Neuronal stem cell (in vitro differentiated cells): ENCODE data around the gene TPST1.

Experiments used
- DNase-seq: peaks from one replicate; pipeline ENCODE4 v3.0.0-alpha.2; 2013; ENCODE audit warnings: low spot score
- H2AFZ ChIP-seq: one replicate; pipeline ENCODE4 v1.6.1; 2013; ENCODE audit warnings: mild to moderate bottlenecking, low read length, inconsistent platforms
- H2AK5ac ChIP-seq: 2 replicates; pipeline ENCODE4 v1.6.1; 2013; ENCODE audit warnings: low read depth, mild to moderate bottlenecking, inconsistent platforms, low read length, moderate library complexity, mixed read lengths
- H2BK120ac ChIP-seq: 2 replicates; pipeline ENCODE4 v1.6.1; 2013; ENCODE audit warnings: low read depth, mild to moderate bottlenecking, inconsistent platforms, low read length, moderate library complexity, mixed read lengths
- H2BK12ac ChIP-seq: one replicate; pipeline ENCODE4 v1.6.1; 2013; ENCODE audit warnings: low read length, inconsistent platforms
- H2BK15ac ChIP-seq: 2 replicates; pipeline ENCODE4 v1.6.1; 2013; ENCODE audit warnings: mild to moderate bottlenecking, low read length, inconsistent platforms, mixed read lengths
- H2BK5ac ChIP-seq: one replicate; pipeline ENCODE4 v1.6.1; 2013; ENCODE audit warnings: inconsistent platforms, mild to moderate bottlenecking, low read length, moderate library complexity
- H3K14ac ChIP-seq: one replicate; pipeline ENCODE4 v1.6.1; 2013; ENCODE audit warnings: low read length, inconsistent platforms
- H3K18ac ChIP-seq: 2 replicates; pipeline ENCODE4 v1.6.1; 2013; ENCODE audit warnings: low read length, inconsistent platforms
- H3K23ac ChIP-seq: 2 replicates; pipeline ENCODE4 v1.6.1; 2013; ENCODE audit warnings: low read depth, mild to moderate bottlenecking, mixed read lengths, low read length, inconsistent platforms; ENCODE audit not compliant: poor library complexity
- H3K27ac ChIP-seq: replicated peaks from 3 replicates; pipeline ENCODE4 v1.5.1; 2013; ENCODE audit warnings: low read length, inconsistent platforms
- H3K27me3 ChIP-seq, 3 experiments: 2 replicates each; pipeline ENCODE4 v1.6.1; 2013; ENCODE audit warnings: low read length in 3 of 3, mild to moderate bottlenecking in 2 of 3, inconsistent platforms in 1 of 3, low read depth in 1 of 3, mixed read lengths in 1 of 3, moderate library complexity in 1 of 3; ENCODE audit not compliant: control insufficient read depth in 3 of 3, insufficient read depth in 3 of 3
- H3K36me3 ChIP-seq, 2 donors: replicated peaks in 1 of 2; 2 replicates each; pipeline ENCODE4 v1.6.1; 2013; ENCODE audit warnings: low read length in 2 of 2; ENCODE audit not compliant: control insufficient read depth in 2 of 2, insufficient read depth in 2 of 2
- H3K4ac ChIP-seq: 2 replicates; pipeline ENCODE4 v1.6.1; 2013; ENCODE audit warnings: inconsistent platforms, mild to moderate bottlenecking, low read length, moderate library complexity
- H3K4me1 ChIP-seq, 2 donors: 1 replicate in 1 of 2; 2 replicates in 1 of 2; pipeline ENCODE4 v1.6.1; 2013; ENCODE audit warnings: low read length in 2 of 2, low read depth in 1 of 2; ENCODE audit not compliant: control insufficient read depth in 2 of 2, insufficient read depth in 1 of 2
- H3K4me2 ChIP-seq: one replicate; pipeline ENCODE4 v1.6.1; 2013; ENCODE audit warnings: mild to moderate bottlenecking, low read length, inconsistent platforms; ENCODE audit not compliant: insufficient read depth, poor library complexity, severe bottlenecking
- H3K4me3 ChIP-seq, 2 donors: 2 replicates each; pipeline ENCODE4 v1.5.1; 2013; ENCODE audit warnings: low read length in 2 of 2, mild to moderate bottlenecking in 2 of 2, inconsistent platforms in 1 of 2, moderate library complexity in 1 of 2
- H3K79me1 ChIP-seq: one replicate; pipeline ENCODE4 v1.6.1; 2013; ENCODE audit warnings: low read depth, mild to moderate bottlenecking, inconsistent platforms, low read length, moderate library complexity
- H3K9ac ChIP-seq: one replicate; pipeline ENCODE4 v1.6.1; 2013; ENCODE audit warnings: mild to moderate bottlenecking, low read depth, low read length, inconsistent platforms; ENCODE audit not compliant: poor library complexity
- H3K9me3 ChIP-seq, 2 donors: replicated peaks in 1 of 2; 2 replicates each; pipeline versions ENCODE3 to v1.6.1; 2013; ENCODE audit warnings: low read length in 2 of 2, mild to moderate bottlenecking in 2 of 2, inconsistent platforms in 1 of 2, low read depth in 1 of 2, mixed read lengths in 1 of 2, moderate library complexity in 1 of 2; ENCODE audit not compliant: control insufficient read depth in 2 of 2, insufficient read depth in 1 of 2
- H4K8ac ChIP-seq: one replicate; pipeline ENCODE4 v1.6.1; 2013; ENCODE audit warnings: low read depth, mild to moderate bottlenecking, inconsistent platforms, low read length, moderate library complexity
- H4K91ac ChIP-seq: one replicate; pipeline ENCODE4 v1.6.1; 2013; ENCODE audit warnings: low read length, low read depth, mild to moderate bottlenecking, inconsistent platforms; ENCODE audit not compliant: poor library complexity
- WGBS, 2 donors: extraction: QIAGEN DNeasy Blood & Tissue Kit; methylation state at CpG; one replicate each; pipeline ENCODE4 v1.1.7; 2013; ENCODE audit warnings: missing lambda C conversion rate in 2 of 2, mixed read lengths in 1 of 2; ENCODE audit not compliant: insufficient read length in 2 of 2, insufficient replicate concordance in 1 of 2; ENCODE audit errors: extremely low coverage in 2 of 2; 5-methylcytosine and 5-hydroxymethylcytosine counted together

The TPST1 gene

GRCh38 chr7:66353547-66353946 lies 148.4 kb downstream of the TPST1 start:
- Histone ChIP-seq H3K79me1 (no peaks in the 10 kb centered on the region), H3K27me3 (no peaks in the 10 kb centered on the region), H3K4me3 (no peak overlapping the region), H3K14ac (no peak overlapping the region), H2AK5ac (no peak overlapping the region), H3K4me1 (peaks cover 0 to 4% of the 10 kb centered on the region in 2 donors), H4K91ac (no peak overlapping the region), H3K36me3 (peaks cover 0 to 18% of the 10 kb centered on the region in 2 donors), H3K23ac (no peak overlapping the region), H3K27ac (no peak overlapping the region), H2BK12ac (no peak overlapping the region), H2AFZ (no peak overlapping the region), H3K9me3 (no peaks in the 10 kb centered on the region), H3K4ac (no peak overlapping the region), H3K4me2 (no peak overlapping the region), H2BK5ac (no peak overlapping the region), H4K8ac (no peak overlapping the region), H3K9ac (no peak overlapping the region), H2BK120ac (no peak overlapping the region), H2BK15ac (no peak overlapping the region), H3K18ac (no peak overlapping the region)
- no peak for DNase-seq
- no CpG with 5 or more reads among the region's 5 CpGs for WGBS, 2 donors

- Histone ChIP-seq H3K4me3 (no peak overlapping the region), H2BK15ac (no peak overlapping the region), H3K36me3 (peaks cover 0 to 27% of the 10 kb centered on the region in 2 donors), H3K4ac (no peak overlapping the region), H2BK120ac (no peak overlapping the region), H3K79me1 (no peaks in the 10 kb centered on the region), H3K18ac (no peak overlapping the region), H4K91ac (no peak overlapping the region), H2BK5ac (no peak overlapping the region), H3K4me2 (no peak overlapping the region), H3K9me3 (no peaks in the 10 kb centered on the region), H3K23ac (no peak overlapping the region), H4K8ac (no peak overlapping the region), H3K27ac (no peak overlapping the region), H2BK12ac (no peak overlapping the region), H3K14ac (no peak overlapping the region), H2AFZ (no peak overlapping the region), H3K27me3 (no peaks in the 10 kb centered on the region), H3K9ac (no peak overlapping the region), H3K4me1 (peaks cover 0 to 4% of the 10 kb centered on the region in 2 donors), H2AK5ac (no peak overlapping the region)
- WGBS, 2 donors, result no CpG with 5 or more reads among the region's 4 CpGs
- DNase-seq, result no peak
Measured at GRCh38 chr7:66355756-66356155, 150.6 kb downstream of the TPST1 start.

- H3K4me2 ChIP-seq, result no peak overlapping the region
- H3K23ac ChIP-seq, result no peak overlapping the region
- no CpG with 5 or more reads among the region's 6 CpGs for WGBS, 2 donors
- H2BK15ac ChIP-seq, result no peak overlapping the region
- no peak overlapping the region for H4K8ac ChIP-seq
- H3K27ac ChIP-seq, result no peak overlapping the region
- no peak overlapping the region for H4K91ac ChIP-seq
- peaks cover 0 to 4% of the 10 kb centered on the region in 2 donors for H3K4me1 ChIP-seq
- no peak overlapping the region for H2BK120ac ChIP-seq
- DNase-seq, result no peak
- no peaks in the 10 kb centered on the region for H3K27me3 ChIP-seq
- no peak overlapping the region for H2AK5ac ChIP-seq
- H3K9me3 ChIP-seq, result no peaks in the 10 kb centered on the region
- no peak overlapping the region for H3K14ac ChIP-seq
- H3K9ac ChIP-seq, result no peak overlapping the region
- no peak overlapping the region for H2AFZ ChIP-seq
- peaks cover 0 to 30% of the 10 kb centered on the region in 2 donors for H3K36me3 ChIP-seq
- H2BK12ac ChIP-seq, result no peak overlapping the region
- H3K4ac ChIP-seq, result no peak overlapping the region
- H3K18ac ChIP-seq, result no peak overlapping the region
- no peak overlapping the region for H3K4me3 ChIP-seq
- no peak overlapping the region for H2BK5ac ChIP-seq
- H3K79me1 ChIP-seq, result no peaks in the 10 kb centered on the region
Measured at GRCh38 chr7:66356277-66356721, 151.2 kb downstream of the TPST1 start.

GRCh38 chr7:66357087-66357486 lies 152.0 kb downstream of the TPST1 start:
- no peak for DNase-seq
- Histone ChIP-seq H3K14ac (no peak overlapping the region), H3K79me1 (no peaks in the 10 kb centered on the region), H3K4me3 (no peak overlapping the region), H2BK120ac (no peak overlapping the region), H4K91ac (no peak overlapping the region), H4K8ac (no peak overlapping the region), H3K23ac (no peak overlapping the region), H3K27ac (no peak overlapping the region), H2BK15ac (no peak overlapping the region), H3K4me2 (no peak overlapping the region), H3K18ac (no peak overlapping the region), H2BK12ac (no peak overlapping the region), H3K9me3 (no peaks in the 10 kb centered on the region), H3K4ac (no peak overlapping the region), H2AK5ac (no peak overlapping the region), H2AFZ (no peak overlapping the region), H3K27me3 (no peaks in the 10 kb centered on the region), H3K4me1 (peaks cover 0 to 2% of the 10 kb centered on the region in 2 donors), H3K9ac (no peak overlapping the region), H2BK5ac (no peak overlapping the region), H3K36me3 (peaks cover 0 to 30% of the 10 kb centered on the region in 2 donors)
- WGBS, 2 donors, result no CpG with 5 or more reads among the region's 3 CpGs
